GM19035 (cell line): Measurements from ENCODE around the gene PSMD1.
"Not testable (repeated sequence)": the region's sequence is repeated elsewhere in the genome, so short reads cannot be mapped to it uniquely, and the experiment has no call there.

ENCODE experiments used
- ATAC-seq: cut with Tn5 transposase; IDR thresholded peaks from one replicate; pipeline ENCODE4 v1.9.1; 2021; ENCODE audit not compliant: unreplicated experiment

PSMD1 gene

GRCh38 chr2:231140808-231141207 is 84.1 kb downstream of the PSMD1 start:
- not testable (repeated sequence) for ATAC-seq

GRCh38 chr2:231144896-231145295 is 88.2 kb downstream of the PSMD1 start:
- ATAC-seq, result no peak

- ATAC-seq, result no peak
Observed at GRCh38 chr2:231146665-231147064, 90.0 kb downstream of the PSMD1 start.

GRCh38 chr2:231152800-231153557 is 96.3 kb downstream of the PSMD1 start:
- no peak for ATAC-seq

- ATAC-seq, result no peak
Observed at GRCh38 chr2:231159306-231159705, 102.6 kb downstream of the PSMD1 start.

GRCh38 chr2:231160701-231161100 is 104.0 kb downstream of the PSMD1 start:
- ATAC-seq, result no peak

GRCh38 chr2:231161252-231161839 is 104.7 kb downstream of the PSMD1 start:
- no peak for ATAC-seq

- ATAC-seq, result no peak
Observed at GRCh38 chr2:231161877-231162329, 105.2 kb downstream of the PSMD1 start.

- ATAC-seq, result no peak
Observed at GRCh38 chr2:231163011-231163410, 106.3 kb downstream of the PSMD1 start.

- ATAC-seq, result no peak
Observed at GRCh38 chr2:231163414-231164095, 106.9 kb downstream of the PSMD1 start.

- ATAC-seq, result no peak
Observed at GRCh38 chr2:231167745-231168459, 111.2 kb downstream of the PSMD1 start.

GRCh38 chr2:231168460-231169139 is 111.9 kb downstream of the PSMD1 start:
- ATAC-seq, result no peak

GRCh38 chr2:231169488-231169887 is 112.8 kb downstream of the PSMD1 start:
- no peak for ATAC-seq

- ATAC-seq, result no peak
Observed at GRCh38 chr2:231170055-231170454, 113.4 kb downstream of the PSMD1 start.

- ATAC-seq, result no peak
Observed at GRCh38 chr2:231172025-231172424, 115.4 kb downstream of the PSMD1 start.

GRCh38 chr2:231174211-231174651 is 117.6 kb downstream of the PSMD1 start:
- no peak for ATAC-seq

GRCh38 chr2:231176066-231176465 is 119.4 kb downstream of the PSMD1 start:
- no peak for ATAC-seq

- ATAC-seq, result no peak
Observed at GRCh38 chr2:231177156-231178025, 120.7 kb downstream of the PSMD1 start.

GRCh38 chr2:231178805-231179204 is 122.1 kb downstream of the PSMD1 start:
- not testable (repeated sequence) for ATAC-seq
